ENCODE results near the gene PPP1R37. TPM values are rescaled to one million over a fixed set of nuclear protein-coding genes. Genes with fewer than 3 reads are reported as not detected.

PPP1R37 gene
- total and polyA plus RNA-seq, 2 of the 13 experiments (the other 11 are each of a cell fraction or from before 2014, with no cell fraction given): 9.0 to 14.3 TPM

GRCh38 chr19:45092747-45093678, at the start of gene PPP1R37 (continued):
- TF ChIP-seq ZHX1 (CRISPR knock-in tag; IDR thresholded peaks at IDR 0.05; ENCODE audit: low read depth) (no peak), ZSCAN31 (CRISPR knock-in tag; IDR thresholded peaks at IDR 0.05; ENCODE audit: low read depth) (peak; percentile 52; the same call in 1 of the 2 replicates), ZBTB14 (CRISPR knock-in tag; IDR thresholded peaks at IDR 0.05) (peak; percentile 98), E2F1 (CRISPR knock-in tag; IDR thresholded peaks at IDR 0.05) (peak; percentile 93), CBX1 (IDR thresholded peaks at IDR 0.05; ENCODE audit: low read depth) (peak; percentile 63), ZNF512 (CRISPR knock-in tag; IDR thresholded peaks at IDR 0.05) (no peak), RFX3 (CRISPR knock-in tag; IDR thresholded peaks at IDR 0.05) (peak; percentile 67), NCOA1 (CRISPR knock-in tag; IDR thresholded peaks at IDR 0.05) (peak; percentile 77; the same call in 1 of the 2 replicates), ZNF235 (CRISPR knock-in tag; IDR thresholded peaks at IDR 0.05; ENCODE audit: borderline replicate concordance) (peak; percentile 47; the same call in 1 of the 2 replicates), ZNF746 (CRISPR knock-in tag; IDR thresholded peaks at IDR 0.05) (peak; percentile 75; the same call in 1 of the 2 replicates), ZBTB4 (CRISPR knock-in tag; IDR thresholded peaks at IDR 0.05; ENCODE audit: borderline replicate concordance) (peak; percentile 59; the same call in 1 of the 2 replicates), ZNF687 (CRISPR knock-in tag; IDR thresholded peaks at IDR 0.05) (peak; percentile 87)

All from HepG2 (cell line).